SK-N-SH treated with all-trans-retinoic acid at 6 μM for 48 hours (cell line): Measurements from ENCODE around the gene ZNF606.

Experiments
- CSDC2 ChIP-seq: fragments of 250-450 bp; sonication (Bioruptor Pico); IDR thresholded peaks from 2 replicates; pipeline ENCODE4 v1.5.0; 2020; ENCODE audit warnings: mild to moderate bottlenecking, moderate library complexity
- PATZ1 ChIP-seq: fragments of 250-450 bp; sonication (Bioruptor Pico); IDR thresholded peaks from 2 replicates; pipeline ENCODE4 v1.8.0; 2020; ENCODE audit warnings: mild to moderate bottlenecking, moderate library complexity, borderline replicate concordance
- SNAI2 ChIP-seq: fragments of 250-450 bp; sonication (Bioruptor Pico); IDR thresholded peaks from 2 replicates; pipeline ENCODE4 v1.5.0; 2020; ENCODE audit warnings: mild to moderate bottlenecking, moderate library complexity
- ZFP3 ChIP-seq: fragments of 250-450 bp; sonication (Bioruptor Pico); IDR thresholded peaks from 2 replicates; pipeline ENCODE4 v1.5.0; 2020; ENCODE audit warnings: mild to moderate bottlenecking, moderate library complexity
- ZFP30 ChIP-seq: fragments of 450-650 bp; formaldehyde crosslinking; IDR thresholded peaks from 2 replicates; pipeline ENCODE4 v1.5.0; 2022; ENCODE audit warnings: mild to moderate bottlenecking, moderate library complexity
- TF ChIP-seq, protein P1 (sequence below): fragments of 250-450 bp; sonication (Bioruptor Pico); IDR thresholded peaks from 2 replicates; pipeline ENCODE4 v1.8.0; 2021; ENCODE audit warnings: low read depth, mild to moderate bottlenecking, moderate library complexity, borderline replicate concordance

- TF ChIP-seq, protein P1, sequence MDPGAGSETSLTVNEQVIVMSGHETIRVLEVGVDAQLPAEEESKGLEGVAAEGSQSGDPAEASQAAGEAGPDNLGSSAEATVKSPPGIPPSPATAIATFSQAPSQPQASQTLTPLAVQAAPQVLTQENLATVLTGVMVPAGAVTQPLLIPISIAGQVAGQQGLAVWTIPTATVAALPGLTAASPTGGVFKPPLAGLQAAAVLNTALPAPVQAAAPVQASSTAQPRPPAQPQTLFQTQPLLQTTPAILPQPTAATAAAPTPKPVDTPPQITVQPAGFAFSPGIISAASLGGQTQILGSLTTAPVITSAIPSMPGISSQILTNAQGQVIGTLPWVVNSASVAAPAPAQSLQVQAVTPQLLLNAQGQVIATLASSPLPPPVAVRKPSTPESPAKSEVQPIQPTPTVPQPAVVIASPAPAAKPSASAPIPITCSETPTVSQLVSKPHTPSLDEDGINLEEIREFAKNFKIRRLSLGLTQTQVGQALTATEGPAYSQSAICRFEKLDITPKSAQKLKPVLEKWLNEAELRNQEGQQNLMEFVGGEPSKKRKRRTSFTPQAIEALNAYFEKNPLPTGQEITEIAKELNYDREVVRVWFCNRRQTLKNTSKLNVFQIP (CRISPR knock-in tag), result no peak
- no peak for TF ChIP-seq ZFP3 (CRISPR knock-in tag)
- no peak for TF ChIP-seq ZFP30 (CRISPR knock-in tag)
- TF ChIP-seq PATZ1 (CRISPR knock-in tag), result no peak
- TF ChIP-seq CSDC2, result no peak
- no peak for TF ChIP-seq SNAI2 (CRISPR knock-in tag)
Observed at GRCh38 chr19:57946316-57946715, 56.3 kb downstream of the ZNF606 start.
